Stomach smooth muscle (tissue), 2 donors: ENCODE results near the gene THRB.

Experiments
- H3K27ac ChIP-seq: one replicate; pipeline ENCODE4 v1.7.0; 2013; ENCODE audit warnings: mild to moderate bottlenecking, low read length, inconsistent platforms
- H3K27me3 ChIP-seq, 2 donors: one replicate each; pipeline ENCODE4 v1.7.0; 2013; ENCODE audit warnings: low read length in 2 of 2; ENCODE audit not compliant: insufficient read depth in 2 of 2, control insufficient read depth in 1 of 2
- H3K36me3 ChIP-seq, 2 donors: one replicate each; pipeline ENCODE4 v1.7.0; 2013; ENCODE audit warnings: low read length in 2 of 2; ENCODE audit not compliant: control insufficient read depth in 2 of 2, insufficient read depth in 2 of 2
- H3K4me1 ChIP-seq: one replicate; pipeline ENCODE4 v1.7.0; 2013; ENCODE audit warnings: low read length; ENCODE audit not compliant: control insufficient read depth, insufficient read depth
- H3K4me3 ChIP-seq, 2 donors: one replicate each; pipeline ENCODE4 v1.7.0; 2013; ENCODE audit warnings: low read length in 2 of 2
- H3K9ac ChIP-seq, 2 donors: one replicate each; pipeline ENCODE4 v1.7.0; 2013; ENCODE audit warnings: low read length in 2 of 2, mild to moderate bottlenecking in 1 of 2
- H3K9me3 ChIP-seq, 2 donors: one replicate each; pipeline ENCODE4 v1.7.0; 2013; ENCODE audit warnings: low read length in 2 of 2; ENCODE audit not compliant: control insufficient read depth in 2 of 2
- donor health status: healthy.
- donor health status: Pancreatic carcinoma.

Gene THRB

GRCh38 chr3:24472358-24472757, 22.3 kb downstream of the THRB start:
- peaks cover 7% of the 10 kb centered on the region for H3K4me1 ChIP-seq
- H3K4me3 ChIP-seq: no peak overlapping the region
- H3K9ac ChIP-seq: no peak overlapping the region
- no peaks in the 10 kb centered on the region for H3K36me3 ChIP-seq
- H3K9me3 ChIP-seq: no peaks in the 10 kb centered on the region
- H3K27me3 ChIP-seq: no peaks in the 10 kb centered on the region
- H3K27ac ChIP-seq: no peak overlapping the region

- H3K9me3 ChIP-seq: no peaks in the 10 kb centered on the region
- H3K9ac ChIP-seq: no peak overlapping the region
- no peak overlapping the region for H3K27ac ChIP-seq
- peaks cover 7% of the 10 kb centered on the region for H3K4me1 ChIP-seq
- H3K27me3 ChIP-seq: no peaks in the 10 kb centered on the region
- H3K4me3 ChIP-seq: no peak overlapping the region
- no peaks in the 10 kb centered on the region for H3K36me3 ChIP-seq
These were observed 23.2 kb downstream of the THRB start for GRCh38 chr3:24471486-24471885.

GRCh38 chr3:24470277-24470676, 24.4 kb downstream of the THRB start:
- Histone ChIP-seq H3K9ac (no peak overlapping the region), H3K9me3 (no peaks in the 10 kb centered on the region), H3K27me3 (no peaks in the 10 kb centered on the region), H3K36me3 (no peaks in the 10 kb centered on the region), H3K4me1 (no peaks in the 10 kb centered on the region), H3K4me3 (no peak overlapping the region), H3K27ac (no peak overlapping the region)

DNA sequence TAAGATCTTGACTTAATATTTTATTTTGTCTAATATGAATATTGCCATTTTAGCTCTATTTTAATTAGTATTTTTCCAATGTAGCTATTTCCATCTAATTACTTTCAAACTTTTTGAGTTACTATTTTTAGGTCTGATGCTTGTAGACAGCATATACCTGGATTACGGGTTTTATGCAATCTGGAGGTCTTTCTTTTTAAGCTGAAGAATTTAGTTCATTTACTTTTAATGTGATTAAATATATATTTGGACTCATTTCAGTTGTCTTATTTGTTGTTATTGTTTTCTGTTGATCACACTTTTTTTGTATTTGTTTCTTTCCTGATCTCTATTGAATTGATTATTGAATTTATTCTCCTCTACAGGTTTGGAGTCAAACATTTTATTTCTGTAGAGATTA, 30.3 kb downstream of the THRB start:
- Histone ChIP-seq H3K36me3 (no peaks in the 10 kb centered on the region), H3K27me3 (no peaks in the 10 kb centered on the region), H3K4me3 (no peak overlapping the region), H3K4me1 (no peaks in the 10 kb centered on the region), H3K27ac (no peak overlapping the region), H3K9me3 (no peaks in the 10 kb centered on the region), H3K9ac (no peak overlapping the region)

GRCh38 chr3:24462737-24463136, 31.9 kb downstream of the THRB start:
- H3K27ac ChIP-seq: no peak overlapping the region
- no peaks in the 10 kb centered on the region for H3K4me1 ChIP-seq
- no peaks in the 10 kb centered on the region for H3K9me3 ChIP-seq
- no peak overlapping the region for H3K4me3 ChIP-seq
- H3K27me3 ChIP-seq: no peaks in the 10 kb centered on the region
- H3K36me3 ChIP-seq: no peaks in the 10 kb centered on the region
- H3K9ac ChIP-seq: no peak overlapping the region

GRCh38 chr3:24460974-24461373, 33.7 kb downstream of the THRB start:
- Histone ChIP-seq H3K4me1 (no peaks in the 10 kb centered on the region), H3K27ac (no peak overlapping the region), H3K4me3 (no peak overlapping the region), H3K27me3 (no peaks in the 10 kb centered on the region), H3K9me3 (no peaks in the 10 kb centered on the region), H3K36me3 (no peaks in the 10 kb centered on the region), H3K9ac (no peak overlapping the region)

GRCh38 chr3:24457719-24458118, 36.9 kb downstream of the THRB start:
- no peak overlapping the region for H3K9ac ChIP-seq

DNA sequence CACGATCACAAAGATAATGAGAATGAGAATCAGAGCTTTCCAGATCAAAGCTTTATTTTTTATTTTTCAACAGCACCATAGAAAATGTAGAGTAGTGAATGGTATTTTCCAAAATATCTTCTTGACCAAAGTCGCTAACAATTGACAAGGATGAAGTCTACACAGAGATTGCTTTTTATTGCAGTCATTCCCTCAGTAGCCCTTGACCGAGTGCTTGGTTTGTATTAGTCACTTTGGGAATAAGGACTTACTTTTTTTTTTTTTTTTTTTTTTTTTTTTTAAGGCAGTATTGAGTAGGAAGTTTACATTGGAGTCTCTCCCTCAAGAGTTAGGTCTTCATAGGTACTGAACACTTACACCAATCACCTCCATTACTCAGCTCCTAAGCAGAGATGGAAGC, 39.8 kb downstream of the THRB start:
- H3K36me3 ChIP-seq: no peaks in the 10 kb centered on the region
- no peak overlapping the region for H3K27ac ChIP-seq
- no peak overlapping the region for H3K4me3 ChIP-seq
- no peaks in the 10 kb centered on the region for H3K27me3 ChIP-seq
- H3K9ac ChIP-seq: no peak overlapping the region
- H3K4me1 ChIP-seq: peaks cover 4% of the 10 kb centered on the region
- no peaks in the 10 kb centered on the region for H3K9me3 ChIP-seq

More at GRCh38 chr3:24457719-24458118, 36.9 kb downstream of the THRB start:
- Histone ChIP-seq H3K4me3 (no peak overlapping the region), H3K4me1 (no peaks in the 10 kb centered on the region), H3K27me3 (no peaks in the 10 kb centered on the region), H3K9me3 (no peaks in the 10 kb centered on the region), H3K27ac (no peak overlapping the region), H3K36me3 (no peaks in the 10 kb centered on the region)

- peaks cover 4% of the 10 kb centered on the region for H3K4me1 ChIP-seq
- H3K4me3 ChIP-seq: no peak overlapping the region
- H3K9me3 ChIP-seq: no peaks in the 10 kb centered on the region
- no peaks in the 10 kb centered on the region for H3K27me3 ChIP-seq
- no peak overlapping the region for H3K9ac ChIP-seq
- H3K27ac ChIP-seq: no peak overlapping the region
- no peaks in the 10 kb centered on the region for H3K36me3 ChIP-seq
These were observed 40.3 kb downstream of the THRB start for GRCh38 chr3:24454393-24454792.

GRCh38 chr3:24451461-24452099, 43.1 kb downstream of the THRB start:
- no peaks in the 10 kb centered on the region for H3K9me3 ChIP-seq
- no peaks in the 10 kb centered on the region for H3K27me3 ChIP-seq
- no peak overlapping the region for H3K4me3 ChIP-seq
- H3K36me3 ChIP-seq: no peaks in the 10 kb centered on the region
- no peak overlapping the region for H3K27ac ChIP-seq
- no peak overlapping the region for H3K9ac ChIP-seq
- H3K4me1 ChIP-seq: peaks cover 4% of the 10 kb centered on the region

GRCh38 chr3:24450160-24450907, 44.3 kb downstream of the THRB start:
- Histone ChIP-seq H3K36me3 (no peaks in the 10 kb centered on the region), H3K9ac (no peak overlapping the region), H3K4me1 (peaks cover 4% of the 10 kb centered on the region), H3K4me3 (no peak overlapping the region), H3K27me3 (no peaks in the 10 kb centered on the region), H3K9me3 (no peaks in the 10 kb centered on the region), H3K27ac (no peak overlapping the region)
